SH-SY5Y (cell line): ENCODE measurements around the gene DIP2C.

Source experiments
- GATA2 ChIP-seq: IDR thresholded peaks from 2 replicates; pipeline ENCODE4 v1.6.1; 2011; ENCODE audit warnings: mild to moderate bottlenecking, low read depth, low read length
- GATA3 ChIP-seq: IDR thresholded peaks from 2 replicates; pipeline ENCODE4 v1.6.1; 2011; ENCODE audit warnings: low read depth, mild to moderate bottlenecking, low read length, moderate library complexity

DNA sequence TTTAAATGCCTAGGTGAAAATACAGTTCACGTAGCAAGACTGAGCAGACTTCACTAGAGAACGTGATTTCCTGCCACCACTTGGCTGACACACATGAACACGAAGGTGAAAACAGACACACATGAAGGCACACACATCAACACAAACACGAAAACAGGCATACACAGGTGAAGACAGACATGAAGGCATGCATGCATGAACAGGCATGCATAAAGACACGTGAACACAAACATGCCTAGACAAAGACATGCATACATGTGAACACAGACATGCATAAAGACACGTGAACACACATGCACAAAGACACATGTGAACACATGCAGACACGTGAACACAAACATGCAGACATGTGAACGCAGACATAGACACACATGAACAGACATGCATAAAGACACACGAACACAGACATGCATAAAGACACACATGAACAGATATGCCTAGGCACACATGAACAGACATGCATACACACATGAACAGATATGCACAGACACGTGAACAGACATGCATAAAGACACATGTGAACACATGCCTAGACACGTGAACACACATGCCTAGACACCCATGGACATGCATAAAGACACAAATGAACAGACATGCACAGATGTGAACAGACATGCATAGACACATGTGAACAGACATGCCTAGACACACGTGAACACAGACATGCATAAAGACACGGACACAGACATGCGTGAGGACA, 311.1 kb downstream of the DIP2C start:
- TF ChIP-seq GATA2 (no peak), GATA3 (no peak)
